PC-9 (cell line): ENCODE measurements around the gene RGSL1. TPM values are rescaled to one million over a fixed set of nuclear protein-coding genes. Genes with fewer than 3 reads are reported as not detected.

Experiments used
- BruUV-seq: library from RNA; stranded (reverse); fragments of 400-500 nt; replicated peaks from 2 replicates; lab custom pipeline; 2021; lab: Mats Ljungman, UMichigan
- CTCF ChIA-PET: fragments of 300-600 bp; sonication (Branson Sonifier 250); formaldehyde crosslinking; loops from one replicate; lab custom pipeline; 2022; ENCODE audit warnings: antibody characterized with exemption; lab: Charles Lee
- POLR2A ChIA-PET: fragments of 300-600 bp; sonication (Branson Sonifier 250); formaldehyde crosslinking; loops from one replicate; lab custom pipeline; 2022; ENCODE audit warnings: antibody characterized with exemption; ENCODE audit not compliant: unreplicated experiment; lab: Charles Lee
- DNase-seq, 2 experiments: peaks; one replicate each; pipeline versions ENCODE4 v3.0.0 to v3.0.0-alpha.2; 2015 to 2022; ENCODE audit warnings: mixed read lengths in 1 of 2
- H2AFZ ChIP-seq: fragments of 200-600 bp; sonication (generic); 2 replicates; pipeline ENCODE4 v1.8.1; 2017; ENCODE audit warnings: antibody characterized with exemption
- H3F3A ChIP-seq: fragments of 200-600 bp; sonication (generic); 2 replicates; pipeline ENCODE4 v1.8.1; 2017; ENCODE audit warnings: antibody characterized with exemption, mild to moderate bottlenecking, low read depth; ENCODE audit not compliant: insufficient read depth
- H3K27ac ChIP-seq: fragments of 200-600 bp; sonication (generic); 2 replicates; pipeline ENCODE4 v1.6.1; 2016; ENCODE audit warnings: mixed run types
- H3K27me3 ChIP-seq: fragments of 200-600 bp; sonication (generic); 2 replicates; pipeline ENCODE4 v1.6.1; 2016; ENCODE audit warnings: low read depth, mixed run types; ENCODE audit not compliant: insufficient read depth
- H3K36me3 ChIP-seq: fragments of 200-600 bp; sonication (generic); 2 replicates; pipeline ENCODE4 v1.6.1; 2016; ENCODE audit warnings: low read depth, mixed run types
- H3K4me1 ChIP-seq: fragments of 200-600 bp; sonication (generic); replicated peaks from 2 replicates; pipeline ENCODE4 v1.6.1; 2016; ENCODE audit warnings: mixed run types; ENCODE audit not compliant: insufficient read depth
- H3K4me2 ChIP-seq: fragments of 200-600 bp; sonication (generic); 2 replicates; pipeline ENCODE4 v1.6.1; 2017; ENCODE audit warnings: mixed run types
- H3K4me3 ChIP-seq: fragments of 200-600 bp; sonication (generic); 2 replicates; pipeline ENCODE4 v1.6.1; 2016; ENCODE audit warnings: mixed run types
- H3K79me2 ChIP-seq: fragments of 200-600 bp; sonication (generic); 2 replicates; pipeline ENCODE4 v1.6.1; 2017; ENCODE audit warnings: low read depth, mixed run types
- H3K9me2 ChIP-seq: fragments of 200-600 bp; sonication (generic); 2 replicates; pipeline ENCODE4 v1.8.1; 2017; ENCODE audit warnings: mild to moderate bottlenecking; ENCODE audit not compliant: insufficient read depth
- H3K9me3 ChIP-seq: fragments of 200-600 bp; sonication (generic); 2 replicates; pipeline ENCODE4 v1.8.1; 2016; ENCODE audit warnings: low read depth; ENCODE audit not compliant: insufficient read depth
- H4K20me1 ChIP-seq: fragments of 200-600 bp; sonication (generic); 2 replicates; pipeline ENCODE4 v1.8.1; 2017; ENCODE audit not compliant: insufficient read depth
- EZH2 ChIP-seq: fragments of 200-600 bp; sonication (generic); IDR thresholded peaks from 2 replicates; pipeline ENCODE4 v1.8.0; 2017; ENCODE audit warnings: antibody characterized with exemption, low read depth
- intact Hi-C: fragments of 100-400 bp; cut with micrococcal nuclease; formaldehyde crosslinking; loops from one replicate; pipeline ENCODE4 v1.10.0; 2022; ENCODE audit not compliant: unreplicated experiment
- total RNA-seq: library from RNA; stranded (reverse); gene quantifications from 2 replicates; pipeline ENCODE4 v1.2.3, GENCODE V29; 2021
- TF ChIP-seq, protein P1 (sequence below): fragments of 200-600 bp; sonication (generic); conservative IDR thresholded peaks from 2 replicates; pipeline ENCODE4 v1.6.1; 2017; ENCODE audit warnings: mixed run types, antibody characterized with exemption, mild to moderate bottlenecking, moderate library complexity

RGSL1 gene
- total RNA-seq, 1 experiment from 2014 or later: not detected

DNA sequence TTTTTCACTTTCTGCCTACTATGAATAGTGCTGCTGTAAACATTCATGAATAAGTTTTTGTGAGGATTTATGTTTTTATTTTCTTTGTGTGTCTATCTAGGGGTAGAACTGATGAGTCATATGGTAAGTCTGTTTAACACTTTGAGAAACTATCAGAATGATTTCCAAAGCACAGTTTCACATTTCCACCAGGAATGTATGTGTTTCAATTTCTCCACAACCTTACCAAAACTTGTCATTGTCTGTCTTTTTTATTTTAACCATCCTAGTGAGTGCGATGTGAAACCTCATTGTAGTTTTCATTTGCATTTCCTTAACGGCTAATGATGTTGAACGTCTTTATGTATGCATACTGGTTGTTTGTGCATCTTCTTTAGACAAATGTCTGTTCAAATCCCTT lies 115.6 kb downstream of the RGSL1 start:
- no peak overlapping the region for H3K4me3 ChIP-seq
- intact Hi-C loops: no loop called here
- CTCF ChIA-PET: no interaction called here

DNA sequence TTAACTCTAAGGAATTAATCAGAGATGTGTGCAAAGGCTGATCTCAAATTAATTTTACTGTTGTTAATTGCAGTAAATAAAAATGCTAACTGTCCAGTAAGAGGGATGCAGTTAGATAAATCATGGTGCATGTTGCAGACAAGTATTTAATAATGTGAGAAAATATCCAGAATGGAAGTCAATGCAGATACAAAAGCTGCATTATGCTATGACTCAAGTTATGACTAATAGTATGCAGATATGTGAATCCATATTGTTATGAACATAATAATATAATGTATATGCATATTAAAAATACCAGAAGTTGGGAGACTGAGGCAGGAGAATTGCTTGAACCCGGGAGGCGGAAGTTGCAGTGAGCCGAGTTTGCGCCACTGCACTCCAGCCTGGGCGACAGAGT lies 117.7 kb downstream of the RGSL1 start:
- no peak overlapping the region for H3K4me3 ChIP-seq
- no peaks in the 10 kb centered on the region for H4K20me1 ChIP-seq
- H3K4me2 ChIP-seq: no peak overlapping the region
- H3K36me3 ChIP-seq: no peaks in the 10 kb centered on the region
- no peaks in the 10 kb centered on the region for H3K27me3 ChIP-seq
- CTCF ChIA-PET: no interaction called here
- H3K4me1 ChIP-seq: no peaks in the 10 kb centered on the region
- H2AFZ ChIP-seq: no peak overlapping the region
- TF ChIP-seq EZH2: no peak
- TF ChIP-seq, protein P1, sequence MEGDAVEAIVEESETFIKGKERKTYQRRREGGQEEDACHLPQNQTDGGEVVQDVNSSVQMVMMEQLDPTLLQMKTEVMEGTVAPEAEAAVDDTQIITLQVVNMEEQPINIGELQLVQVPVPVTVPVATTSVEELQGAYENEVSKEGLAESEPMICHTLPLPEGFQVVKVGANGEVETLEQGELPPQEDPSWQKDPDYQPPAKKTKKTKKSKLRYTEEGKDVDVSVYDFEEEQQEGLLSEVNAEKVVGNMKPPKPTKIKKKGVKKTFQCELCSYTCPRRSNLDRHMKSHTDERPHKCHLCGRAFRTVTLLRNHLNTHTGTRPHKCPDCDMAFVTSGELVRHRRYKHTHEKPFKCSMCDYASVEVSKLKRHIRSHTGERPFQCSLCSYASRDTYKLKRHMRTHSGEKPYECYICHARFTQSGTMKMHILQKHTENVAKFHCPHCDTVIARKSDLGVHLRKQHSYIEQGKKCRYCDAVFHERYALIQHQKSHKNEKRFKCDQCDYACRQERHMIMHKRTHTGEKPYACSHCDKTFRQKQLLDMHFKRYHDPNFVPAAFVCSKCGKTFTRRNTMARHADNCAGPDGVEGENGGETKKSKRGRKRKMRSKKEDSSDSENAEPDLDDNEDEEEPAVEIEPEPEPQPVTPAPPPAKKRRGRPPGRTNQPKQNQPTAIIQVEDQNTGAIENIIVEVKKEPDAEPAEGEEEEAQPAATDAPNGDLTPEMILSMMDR: no peak
- no peak for DNase-seq
- no peak overlapping the region for H3K27ac ChIP-seq
- H3K79me2 ChIP-seq: no peaks in the 10 kb centered on the region
- POLR2A ChIA-PET: no interaction called here
- H3K9me2 ChIP-seq: no peaks in the 10 kb centered on the region
- H3K9me3 ChIP-seq: no peaks in the 10 kb centered on the region
- intact Hi-C loops: no loop called here
- no TSS peak for BruUV-seq
- H3F3A ChIP-seq: no peaks in the 10 kb centered on the region

More for the DNA sequence above, 115.6 kb downstream of the RGSL1 start:
- H3K27me3 ChIP-seq: no peaks in the 10 kb centered on the region
- no peaks in the 10 kb centered on the region for H3F3A ChIP-seq
- no peaks in the 10 kb centered on the region for H3K9me2 ChIP-seq
- no peaks in the 10 kb centered on the region for H3K4me1 ChIP-seq
- POLR2A ChIA-PET: no interaction called here
- TF ChIP-seq, protein P1: no peak
- no peak for TF ChIP-seq EZH2
- H3K4me2 ChIP-seq: no peak overlapping the region
- no peak for DNase-seq
- no peak overlapping the region for H2AFZ ChIP-seq
- H3K9me3 ChIP-seq: no peaks in the 10 kb centered on the region
- BruUV-seq: no TSS peak
- H3K27ac ChIP-seq: no peak overlapping the region
- no peaks in the 10 kb centered on the region for H3K36me3 ChIP-seq
- no peaks in the 10 kb centered on the region for H4K20me1 ChIP-seq
- no peaks in the 10 kb centered on the region for H3K79me2 ChIP-seq

DNA sequence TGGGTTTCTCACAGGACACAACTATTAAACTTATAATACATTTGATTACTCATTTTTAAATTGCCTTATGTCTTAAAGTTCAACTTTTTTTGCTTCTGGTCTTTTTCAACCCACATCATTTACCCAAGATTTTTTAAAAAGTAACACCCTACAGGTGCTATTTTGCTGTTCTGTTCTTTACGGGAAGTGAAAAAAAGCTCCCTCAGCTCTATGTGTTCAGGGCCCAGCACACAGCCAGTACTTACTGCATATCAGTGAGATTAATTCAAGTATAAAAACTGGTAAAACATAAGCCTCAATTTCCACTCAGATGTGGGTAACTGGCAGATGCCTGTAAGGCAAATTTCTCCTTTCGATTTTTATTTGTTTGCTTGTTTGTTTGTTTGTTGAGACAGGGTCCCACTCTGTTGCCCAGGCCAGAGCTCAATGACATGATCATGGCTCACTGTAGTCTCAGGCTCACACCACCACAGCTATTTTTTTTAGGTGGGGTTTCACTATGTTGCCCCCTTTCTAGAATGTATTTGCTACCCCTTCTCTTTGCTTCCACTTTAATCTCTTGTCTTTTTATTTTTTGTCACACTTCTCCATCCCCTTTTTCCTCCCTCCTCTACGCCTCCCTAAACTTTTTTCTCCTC lies 118.8 kb downstream of the RGSL1 start:
- Histone ChIP-seq H3K9me3 (no peaks in the 10 kb centered on the region), H3K27me3 (no peaks in the 10 kb centered on the region), H3K27ac (no peak overlapping the region), H3K4me2 (no peak overlapping the region), H3F3A (no peaks in the 10 kb centered on the region), H2AFZ (no peak overlapping the region), H3K79me2 (no peaks in the 10 kb centered on the region), H3K4me1 (no peaks in the 10 kb centered on the region), H4K20me1 (no peaks in the 10 kb centered on the region), H3K36me3 (no peaks in the 10 kb centered on the region), H3K9me2 (no peaks in the 10 kb centered on the region), H3K4me3 (no peak overlapping the region)
- ChIA-PET CTCF (no interaction called here), POLR2A (no interaction called here)
- intact Hi-C loops: no loop called here
- TF ChIP-seq EZH2: no peak
- TF ChIP-seq, protein P1: no peak
- BruUV-seq: no TSS peak
- no peak for DNase-seq
